ENCODE measurements around the gene NT5DC4.

The NT5DC4 gene

GRCh38 chr2:112772911-112773475 lies 52.2 kb downstream of the NT5DC4 start:
- DNase-seq (no peak), ATAC-seq (ENCODE audit: insufficient read depth, low read depth) (no peak)
- H3K36me3 ChIP-seq (ENCODE audit: insufficient read depth, low read length) = no peaks in the 10 kb centered on the region
- TF ChIP-seq EZH2 (IDR thresholded peaks at IDR 0.05; ENCODE audit: borderline replicate concordance, low read depth, low read length, severe bottlenecking) = no peak
- no peak for TF ChIP-seq CTCF (IDR thresholded peaks at IDR 0.05; ENCODE audit: borderline replicate concordance, extremely low read depth, low read length, poor library complexity, severe bottlenecking)
- H4K20me1 ChIP-seq (ENCODE audit: insufficient read depth, low read length) = no peaks in the 10 kb centered on the region
- no peaks in the 10 kb centered on the region for H3K9me3 ChIP-seq (ENCODE audit: insufficient read depth, low read length, severe bottlenecking)
- H3K9ac ChIP-seq (ENCODE audit: low read depth, low read length) = no peak overlapping the region
- H3K4me1 ChIP-seq (ENCODE audit: insufficient read depth, low read length) = peaks cover 5% of the 10 kb centered on the region
- no peak overlapping the region for H2AFZ ChIP-seq (ENCODE audit: low read depth, low read length)
- no peak overlapping the region for H3K27ac ChIP-seq (ENCODE audit: low read length)
- no peaks in the 10 kb centered on the region for H3K27me3 ChIP-seq (ENCODE audit: insufficient read depth, low read length, poor library complexity)
- H3K4me3 ChIP-seq (ENCODE audit: low read depth in 1 of 2, low read length in 2 of 2) = no peak overlapping the region
- no peak overlapping the region for H3K4me2 ChIP-seq (ENCODE audit: insufficient read depth, low read length)
- H3K79me2 ChIP-seq (ENCODE audit: insufficient read depth, low read length) = no peaks in the 10 kb centered on the region

GRCh38 chr2:112773556-112773955 lies 52.7 kb downstream of the NT5DC4 start:
- no peak for ATAC-seq (ENCODE audit: insufficient read depth, low read depth)
- Histone ChIP-seq H3K9ac (ENCODE audit: low read depth, low read length) (no peak overlapping the region), H3K79me2 (ENCODE audit: insufficient read depth, low read length) (no peaks in the 10 kb centered on the region), H3K36me3 (ENCODE audit: insufficient read depth, low read length) (no peaks in the 10 kb centered on the region), H3K4me1 (ENCODE audit: insufficient read depth, low read length) (no peaks in the 10 kb centered on the region), H2AFZ (ENCODE audit: low read depth, low read length) (no peak overlapping the region), H3K27ac (ENCODE audit: low read length) (no peak overlapping the region), H3K4me2 (ENCODE audit: insufficient read depth, low read length) (no peak overlapping the region), H3K9me3 (ENCODE audit: insufficient read depth, low read length, severe bottlenecking) (no peaks in the 10 kb centered on the region), H4K20me1 (ENCODE audit: insufficient read depth, low read length) (no peaks in the 10 kb centered on the region), H3K4me3 (ENCODE audit: low read depth in 1 of 2, low read length in 2 of 2) (no peak overlapping the region), H3K27me3 (ENCODE audit: insufficient read depth, low read length, poor library complexity) (no peaks in the 10 kb centered on the region)
- DNase-seq = no peak
- TF ChIP-seq CTCF (IDR thresholded peaks at IDR 0.05; ENCODE audit: borderline replicate concordance, extremely low read depth, low read length, poor library complexity, severe bottlenecking) = no peak
- TF ChIP-seq EZH2 (IDR thresholded peaks at IDR 0.05; ENCODE audit: borderline replicate concordance, low read depth, low read length, severe bottlenecking) = no peak

- DNase-seq (no peak), ATAC-seq (ENCODE audit: insufficient read depth, low read depth) (no peak)
- Histone ChIP-seq H2AFZ (ENCODE audit: low read depth, low read length) (no peak overlapping the region), H3K4me1 (ENCODE audit: insufficient read depth, low read length) (no peaks in the 10 kb centered on the region), H3K9ac (ENCODE audit: low read depth, low read length) (no peak overlapping the region), H3K27ac (ENCODE audit: low read length) (no peak overlapping the region), H3K27me3 (ENCODE audit: insufficient read depth, low read length, poor library complexity) (no peaks in the 10 kb centered on the region), H3K36me3 (ENCODE audit: insufficient read depth, low read length) (no peaks in the 10 kb centered on the region), H3K4me3 (ENCODE audit: low read depth in 1 of 2, low read length in 2 of 2) (no peak overlapping the region), H4K20me1 (ENCODE audit: insufficient read depth, low read length) (no peaks in the 10 kb centered on the region), H3K9me3 (ENCODE audit: insufficient read depth, low read length, severe bottlenecking) (no peaks in the 10 kb centered on the region), H3K79me2 (ENCODE audit: insufficient read depth, low read length) (no peaks in the 10 kb centered on the region), H3K4me2 (ENCODE audit: insufficient read depth, low read length) (no peak overlapping the region)
- TF ChIP-seq CTCF (IDR thresholded peaks at IDR 0.05; ENCODE audit: borderline replicate concordance, extremely low read depth, low read length, poor library complexity, severe bottlenecking) = no peak
- TF ChIP-seq EZH2 (IDR thresholded peaks at IDR 0.05; ENCODE audit: borderline replicate concordance, low read depth, low read length, severe bottlenecking) = no peak
These were observed 53.9 kb downstream of the NT5DC4 start for GRCh38 chr2:112774536-112775285.
